A673 (cell line): ENCODE results near the gene RFX2. TPM values are rescaled to one million over a fixed set of nuclear protein-coding genes. Genes with fewer than 3 reads are reported as not detected.

Source experiments
- BruUV-seq: library from RNA; stranded (reverse); fragments of 400-500 nt; replicated peaks from 2 replicates; lab custom pipeline; 2021; lab: Mats Ljungman, UMichigan
- CTCF ChIA-PET: fragments of 300-600 bp; sonication (Branson Sonifier 250); formaldehyde crosslinking; loops from one replicate; lab custom pipeline; 2022; ENCODE audit warnings: antibody characterized with exemption; lab: Charles Lee
- POLR2A ChIA-PET: fragments of 300-600 bp; sonication (Branson Sonifier 250); formaldehyde crosslinking; loops from one replicate; lab custom pipeline; 2022; ENCODE audit warnings: antibody characterized with exemption; ENCODE audit not compliant: low non-redundant PET; lab: Charles Lee
- DNase-seq: peaks from one replicate; pipeline ENCODE4 v3.0.0-alpha.2; 2015; ENCODE audit warnings: low spot score
- H3K27ac ChIP-seq: fragments of 200-600 bp; sonication (generic); 2 replicates; pipeline ENCODE4 v1.5.1; 2016; ENCODE audit warnings: mixed run types, low read depth, mild to moderate bottlenecking, mixed read lengths, antibody characterized with exemption, low read length; ENCODE audit not compliant: poor library complexity, severe bottlenecking
- H3K27me3 ChIP-seq: fragments of 200-600 bp; sonication (generic); replicated peaks from 2 replicates; pipeline ENCODE4 v1.6.1; 2017; ENCODE audit warnings: mixed run types, low read depth, mild to moderate bottlenecking, mixed read lengths, antibody characterized with exemption, low read length; ENCODE audit not compliant: insufficient read depth, poor library complexity
- H3K36me3 ChIP-seq: fragments of 200-600 bp; sonication (generic); 2 replicates; pipeline ENCODE4 v1.6.1; 2016; ENCODE audit warnings: mixed run types, mild to moderate bottlenecking, mixed read lengths, antibody characterized with exemption, low read length; ENCODE audit not compliant: insufficient read depth, poor library complexity, severe bottlenecking
- H3K4me1 ChIP-seq: fragments of 200-600 bp; sonication (generic); 2 replicates; pipeline ENCODE4 v1.6.1; 2017; ENCODE audit warnings: mixed run types, mild to moderate bottlenecking, mixed read lengths, antibody characterized with exemption, low read length; ENCODE audit not compliant: insufficient read depth, poor library complexity, severe bottlenecking
- H3K4me3 ChIP-seq: fragments of 200-600 bp; sonication (generic); 2 replicates; pipeline ENCODE4 v1.5.1; 2016; ENCODE audit warnings: low read depth, mixed run types, mild to moderate bottlenecking, mixed read lengths, low read length; ENCODE audit not compliant: poor library complexity, severe bottlenecking
- H3K9me3 ChIP-seq: fragments of 200-600 bp; sonication (generic); 2 replicates; pipeline ENCODE4 v1.6.1; 2016; ENCODE audit warnings: mixed run types, low read depth, mild to moderate bottlenecking, mixed read lengths, antibody characterized with exemption, low read length; ENCODE audit not compliant: poor library complexity, severe bottlenecking
- CTCF ChIP-seq: fragments of 300-800, 200-600 bp; sonication (generic); conservative IDR thresholded peaks from 2 replicates; pipeline ENCODE4 v1.5.1; 2017; ENCODE audit warnings: low read depth, mild to moderate bottlenecking, antibody characterized with exemption, low read length, moderate library complexity, mixed read lengths
- EZH2 ChIP-seq: fragments of 200-600 bp; sonication (generic); IDR thresholded peaks from 2 replicates; pipeline ENCODE4 v1.6.1; 2017; ENCODE audit warnings: borderline replicate concordance, low read depth, mild to moderate bottlenecking, mixed read lengths, antibody characterized with exemption, low read length; ENCODE audit not compliant: poor library complexity, severe bottlenecking
- intact Hi-C: fragments of 100-400 bp; cut with micrococcal nuclease; formaldehyde crosslinking; loops from one replicate; pipeline ENCODE4 v1.10.0; 2022; ENCODE audit not compliant: unreplicated experiment
- total RNA-seq: library from RNA; stranded (reverse); gene quantifications from 2 replicates; pipeline ENCODE4 v1.2.3, GENCODE V29; 2021

Gene RFX2
- total RNA-seq, 1 experiment from 2014 or later = 11.7 TPM

GRCh38 chr19:5996623-5997320, 113.5 kb downstream of the RFX2 start:
- BruUV-seq = no TSS peak
- no peak overlapping the region for H3K27ac ChIP-seq
- no peaks in the 10 kb centered on the region for H3K4me1 ChIP-seq
- DNase-seq = no peak
- CTCF ChIA-PET = no interaction called here
- no peak for TF ChIP-seq CTCF
- no peak for TF ChIP-seq EZH2
- no peaks in the 10 kb centered on the region for H3K36me3 ChIP-seq
- POLR2A ChIA-PET = no interaction called here
- H3K27me3 ChIP-seq = no peaks in the 10 kb centered on the region
- intact Hi-C loops = no loop called here
- no peak overlapping the region for H3K4me3 ChIP-seq
- no peaks in the 10 kb centered on the region for H3K9me3 ChIP-seq

GRCh38 chr19:5996102-5996501, 114.2 kb downstream of the RFX2 start:
- H3K4me1 ChIP-seq = no peaks in the 10 kb centered on the region

GRCh38 chr19:5995606-5996005, 114.7 kb downstream of the RFX2 start:
- Histone ChIP-seq H3K4me1 (no peaks in the 10 kb centered on the region), H3K4me3 (no peak overlapping the region), H3K27me3 (no peaks in the 10 kb centered on the region), H3K9me3 (no peaks in the 10 kb centered on the region), H3K27ac (no peak overlapping the region), H3K36me3 (no peaks in the 10 kb centered on the region)
- TF ChIP-seq CTCF (no peak), EZH2 (no peak)
- DNase-seq = no peak
- intact Hi-C loops = no loop called here
- BruUV-seq = no TSS peak
- ChIA-PET POLR2A (no interaction called here), CTCF (no interaction called here)

More at GRCh38 chr19:5996102-5996501, 114.2 kb downstream of the RFX2 start:
- intact Hi-C loops = no loop called here
- Histone ChIP-seq H3K9me3 (no peaks in the 10 kb centered on the region), H3K27me3 (no peaks in the 10 kb centered on the region), H3K4me3 (no peak overlapping the region), H3K36me3 (no peaks in the 10 kb centered on the region), H3K27ac (no peak overlapping the region)
- no TSS peak for BruUV-seq
- no peak for DNase-seq
- POLR2A ChIA-PET = no interaction called here
- CTCF ChIA-PET = no interaction called here
- no peak for TF ChIP-seq CTCF
- TF ChIP-seq EZH2 = no peak
